T-helper 1 cell (primary cell): ENCODE data around the gene SLC24A1.
"Not testable (repeated sequence)": the region's sequence is repeated elsewhere in the genome, so short reads cannot be mapped to it uniquely, and the experiment has no call there.

Experiments used
- DNase-seq, 5 donors: peaks; one replicate each; pipeline ENCODE4 v3.0.0-alpha.2; 2012 to 2020
- total RNA-seq, 4 donors: gene quantifications; one replicate each; lab custom pipeline; 2026; lab: John Stamatoyannopoulos, UW

SLC24A1 gene
- 3.1 to 8.4 (median 7.0) reads per million in 4 donors for total RNA-seq

- no peak for DNase-seq
These were observed at the start of gene SLC24A1 for GRCh38 chr15:65621638-65622037. TSS of gene SLC24A1 (plus strand) at chr15:65621938. CDS start at chr15:65624081, 2,143 bp downstream.

GRCh38 chr15:65571971-65572370 lies 49.8 kb upstream of the SLC24A1 start:
- DNase-seq = no peak

- no peak for DNase-seq
These were observed 45.1 kb upstream of the SLC24A1 start for GRCh38 chr15:65576664-65577063.

- no peak for DNase-seq
These were observed 44.4 kb upstream of the SLC24A1 start for GRCh38 chr15:65577129-65577996.

GRCh38 chr15:65578904-65579728 lies 42.6 kb upstream of the SLC24A1 start:
- no peak for DNase-seq

GRCh38 chr15:65579762-65580161 lies 42.0 kb upstream of the SLC24A1 start:
- no peak for DNase-seq

GRCh38 chr15:65580287-65580686 lies 41.5 kb upstream of the SLC24A1 start:
- DNase-seq = no peak

- DNase-seq = peak in 3 of 5 donors; percentile 14 to 70 (median 38)
These were observed 38.0 kb upstream of the SLC24A1 start for GRCh38 chr15:65583701-65584100.

- no peak for DNase-seq
These were observed 37.5 kb upstream of the SLC24A1 start for GRCh38 chr15:65584241-65584640.

- no peak for DNase-seq
These were observed 34.6 kb upstream of the SLC24A1 start for GRCh38 chr15:65587094-65587493.

- no peak for DNase-seq
These were observed 25.8 kb upstream of the SLC24A1 start for GRCh38 chr15:65595960-65596359.

- DNase-seq = no peak
These were observed 23.3 kb upstream of the SLC24A1 start for GRCh38 chr15:65598468-65598867.

- no peak for DNase-seq
These were observed 22.1 kb upstream of the SLC24A1 start for GRCh38 chr15:65599677-65600076.

- no peak for DNase-seq
These were observed 18.6 kb upstream of the SLC24A1 start for GRCh38 chr15:65603134-65603533.

- DNase-seq = no peak
These were observed 18.2 kb upstream of the SLC24A1 start for GRCh38 chr15:65603559-65603958.

GRCh38 chr15:65610871-65611718 lies 10.6 kb upstream of the SLC24A1 start, which contains the start of gene INTS14:
TSS of gene INTS14 (minus strand) at chr15:65611131. CDS start at chr15:65607380, 3,751 bp downstream.
- peak; percentile 86 to 95 (median 87) for DNase-seq

GRCh38 chr15:65611888-65612615 lies 9.7 kb upstream of the SLC24A1 start:
- DNase-seq = no peak

GRCh38 chr15:65612616-65612946 lies 9.2 kb upstream of the SLC24A1 start:
- DNase-seq = no peak

- DNase-seq = no peak
These were observed 8.6 kb upstream of the SLC24A1 start for GRCh38 chr15:65612949-65613744.

- not testable (repeated sequence) for DNase-seq
These were observed 5.9 kb upstream of the SLC24A1 start for GRCh38 chr15:65615887-65616286.

- no peak for DNase-seq
These were observed 3.1 kb upstream of the SLC24A1 start for GRCh38 chr15:65618560-65619109.
